HEK293 (cell line): ENCODE results near the gene WAC.

Experiments used
- BCL11A ChIP-seq: fragments of 450-650 bp; formaldehyde crosslinking; IDR thresholded peaks from 2 replicates; pipeline ENCODE4 v1.5.1; 2016; ENCODE audit warnings: low read depth, missing biosample characterization, missing genetic modification characterization
- IKZF3 ChIP-seq: fragments of 450-650 bp; IDR thresholded peaks from 2 replicates; pipeline ENCODE4 v1.5.0; 2018; ENCODE audit warnings: missing biosample characterization, mild to moderate bottlenecking, missing genetic modification characterization, moderate library complexity
- TCF7L2 ChIP-seq: IDR thresholded peaks from 2 replicates; pipeline ENCODE4 v1.6.1; 2011; ENCODE audit warnings: low read depth, mild to moderate bottlenecking, inconsistent platforms, low read length, moderate library complexity, borderline replicate concordance
- ZBTB20 ChIP-seq: fragments of 450-650 bp; formaldehyde crosslinking; IDR thresholded peaks from 2 replicates; pipeline ENCODE4 v1.5.1; 2016; ENCODE audit warnings: missing biosample characterization, missing genetic modification characterization
- ZFP37 ChIP-seq: fragments of 450-650 bp; formaldehyde crosslinking; IDR thresholded peaks from 2 replicates; pipeline ENCODE4 v1.5.1; 2016; ENCODE audit warnings: missing biosample characterization, missing genetic modification characterization
- ZNF114 ChIP-seq: fragments of 450-650 bp; formaldehyde crosslinking; IDR thresholded peaks from 2 replicates; pipeline ENCODE4 v1.5.0; 2017; ENCODE audit warnings: missing biosample characterization, missing genetic modification characterization
- ZNF16 ChIP-seq: fragments of 450-650 bp; formaldehyde crosslinking; IDR thresholded peaks from 2 replicates; pipeline ENCODE4 v1.5.1; 2016; ENCODE audit warnings: low read depth, missing biosample characterization, missing genetic modification characterization
- ZNF169 ChIP-seq: fragments of 450-650 bp; formaldehyde crosslinking; IDR thresholded peaks from 2 replicates; pipeline ENCODE4 v1.5.1; 2016; ENCODE audit warnings: missing biosample characterization, missing genetic modification characterization
- ZNF23 ChIP-seq: fragments of 450-650 bp; formaldehyde crosslinking; IDR thresholded peaks from 2 replicates; pipeline ENCODE4 v1.5.1; 2016; ENCODE audit warnings: missing biosample characterization, missing genetic modification characterization, borderline replicate concordance
- ZNF266 ChIP-seq: fragments of 450-650 bp; formaldehyde crosslinking; IDR thresholded peaks from 2 replicates; pipeline ENCODE4 v1.5.1; 2016; ENCODE audit warnings: missing biosample characterization, missing genetic modification characterization, low read depth
- ZNF404 ChIP-seq: fragments of 450-650 bp; formaldehyde crosslinking; IDR thresholded peaks from 2 replicates; pipeline ENCODE4 v1.5.1; 2017; ENCODE audit warnings: missing biosample characterization, missing genetic modification characterization
- ZNF416 ChIP-seq: fragments of 450-650 bp; formaldehyde crosslinking; IDR thresholded peaks from 2 replicates; pipeline ENCODE4 v1.5.1; 2016; ENCODE audit warnings: missing biosample characterization, missing genetic modification characterization
- ZNF423 ChIP-seq: fragments of 450-650 bp; formaldehyde crosslinking; IDR thresholded peaks from 2 replicates; pipeline ENCODE4 v1.5.1; 2016; ENCODE audit warnings: missing biosample characterization, missing genetic modification characterization
- ZNF488 ChIP-seq: fragments of 450-650 bp; formaldehyde crosslinking; IDR thresholded peaks from 2 replicates; pipeline ENCODE4 v1.5.1; 2016; ENCODE audit warnings: missing biosample characterization, missing genetic modification characterization
- ZNF501 ChIP-seq: fragments of 450-650 bp; formaldehyde crosslinking; IDR thresholded peaks from 2 replicates; pipeline ENCODE4 v1.5.1; 2016; ENCODE audit warnings: missing biosample characterization, missing genetic modification characterization
- ZNF518A ChIP-seq: fragments of 450-650 bp; formaldehyde crosslinking; conservative IDR thresholded peaks from 2 replicates; pipeline ENCODE4 v1.5.1; 2016; ENCODE audit warnings: low read depth, missing biosample characterization, missing genetic modification characterization
- ZNF580 ChIP-seq: fragments of 450-650 bp; formaldehyde crosslinking; IDR thresholded peaks from 2 replicates; pipeline ENCODE4 v1.5.1; 2016; ENCODE audit warnings: missing biosample characterization, missing genetic modification characterization
- ZNF621 ChIP-seq: fragments of 450-650 bp; formaldehyde crosslinking; IDR thresholded peaks from 2 replicates; pipeline ENCODE4 v1.5.1; 2017; ENCODE audit warnings: missing biosample characterization, missing genetic modification characterization
- ZNF677 ChIP-seq: fragments of 450-650 bp; IDR thresholded peaks from 2 replicates; pipeline ENCODE4 v1.5.0; 2018; ENCODE audit warnings: missing biosample characterization, mild to moderate bottlenecking, missing genetic modification characterization, moderate library complexity
- ZSCAN30 ChIP-seq: fragments of 450-650 bp; IDR thresholded peaks from 2 replicates; pipeline ENCODE4 v1.5.1; 2018; ENCODE audit warnings: missing biosample characterization, mild to moderate bottlenecking, missing genetic modification characterization, moderate library complexity
- ZSCAN4 ChIP-seq: fragments of 450-650 bp; formaldehyde crosslinking; IDR thresholded peaks from 2 replicates; pipeline ENCODE4 v1.5.1; 2017; ENCODE audit warnings: missing biosample characterization, missing genetic modification characterization
- ZSCAN5A ChIP-seq: fragments of 450-650 bp; formaldehyde crosslinking; IDR thresholded peaks from 2 replicates; pipeline ENCODE4 v1.5.1; 2016; ENCODE audit warnings: missing biosample characterization, missing genetic modification characterization

Gene WAC

GRCh38 chr10:28628184-28628893 lies 95.4 kb downstream of the WAC start (continued):
- TF ChIP-seq ZNF621 (no peak), TCF7L2 (no peak), ZSCAN4 (tag by site-specific recombination) (no peak), ZBTB20 (no peak), ZNF488 (no peak), ZFP37 (peak; percentile 79; the same call in 1 of the 2 replicates), ZNF169 (tag by site-specific recombination) (no peak), IKZF3 (0 out of 2 replicates have a peak, but pooled peaks have one; percentile 49), ZNF23 (tag by site-specific recombination) (no peak), ZNF677 (tag by site-specific recombination) (no peak), ZNF16 (tag by site-specific recombination) (no peak), ZNF266 (no peak), ZSCAN30 (tag by site-specific recombination) (peak; percentile 68; the same call in 1 of the 2 replicates), BCL11A (tag by site-specific recombination) (no peak), ZSCAN5A (no peak), ZNF580 (tag by site-specific recombination) (0 out of 2 replicates have a peak, but pooled peaks have one; percentile 44), ZNF114 (tag by site-specific recombination) (no peak), ZNF518A (tag by site-specific recombination) (no peak), ZNF423 (tag by site-specific recombination) (no peak), ZNF416 (tag by site-specific recombination) (no peak), ZNF404 (no peak), ZNF501 (tag by site-specific recombination) (peak; percentile 67; the same call in 1 of the 2 replicates)
- TF ChIP-seq, all 188 proteins: peak for 15
